IMR-90 (cell line): ENCODE measurements around the gene SLC12A8. TPM values are rescaled to one million over a fixed set of nuclear protein-coding genes. Genes with fewer than 3 reads are reported as not detected.

ENCODE experiments used
- ATAC-seq: fragments of 200-7000 bp; cut with Tn5 transposase; 2 replicates; pipeline ENCODE4 v1.9.1; 2020; ENCODE audit warnings: low read depth, mild to moderate bottlenecking, moderate library complexity
- BruUV-seq: library from RNA; stranded (reverse); fragments of 400-500 nt; replicated peaks from 2 replicates; lab custom pipeline; 2021; lab: Mats Ljungman, UMichigan
- CTCF ChIA-PET: fragments of 300-600 bp; formaldehyde crosslinking; extraction: SDS; loops from one replicate; lab custom pipeline; 2021; ENCODE audit warnings: antibody characterized with exemption; lab: Yijun Ruan, JAX
- POLR2A ChIA-PET: fragments of 300-600 bp; sonication (Branson Sonifier 250); formaldehyde crosslinking; loops from one replicate; lab custom pipeline; 2022; ENCODE audit warnings: antibody characterized with exemption; ENCODE audit not compliant: unreplicated experiment; lab: Charles Lee
- DNase-seq: peaks from one replicate; pipeline ENCODE4 v3.0.0; 2013
- H2AFZ ChIP-seq: replicated peaks from 2 replicates; pipeline ENCODE3; 2013; ENCODE audit warnings: low read length, mild to moderate bottlenecking; ENCODE audit not compliant: poor library complexity
- H2AK5ac ChIP-seq: 2 replicates; pipeline ENCODE4 v1.6.1; 2013; ENCODE audit warnings: low read depth, low read length, inconsistent platforms
- H2AK9ac ChIP-seq: replicated peaks from 2 replicates; pipeline ENCODE3; 2013; ENCODE audit warnings: mild to moderate bottlenecking, low read depth, low read length, moderate library complexity; ENCODE audit not compliant: poor library complexity
- H2BK120ac ChIP-seq: 2 replicates; pipeline ENCODE4 v1.6.1; 2013; ENCODE audit warnings: low read depth, low read length, inconsistent platforms
- H2BK15ac ChIP-seq: 3 replicates; pipeline ENCODE4 v1.6.1; 2013; ENCODE audit warnings: low read depth, low read length, inconsistent platforms
- H2BK20ac ChIP-seq: 2 replicates; pipeline ENCODE4 v1.6.1; 2013; ENCODE audit warnings: low read depth, mild to moderate bottlenecking, inconsistent platforms, low read length, moderate library complexity
- H2BK5ac ChIP-seq: 2 replicates; pipeline ENCODE4 v1.6.1; 2013; ENCODE audit warnings: mild to moderate bottlenecking, low read depth, low read length, inconsistent platforms; ENCODE audit not compliant: poor library complexity, severe bottlenecking
- H3K14ac ChIP-seq: replicated peaks from 2 replicates; pipeline ENCODE4 v1.6.1; 2013; ENCODE audit warnings: low read depth, low read length, inconsistent platforms
- H3K18ac ChIP-seq: 2 replicates; pipeline ENCODE4 v1.6.1; 2013; ENCODE audit warnings: low read depth, low read length, control low read depth
- H3K23ac ChIP-seq: 2 replicates; pipeline ENCODE4 v1.6.1; 2013; ENCODE audit warnings: low read depth, low read length, inconsistent platforms
- H3K27ac ChIP-seq: 2 replicates; pipeline ENCODE4 v1.5.1; 2013; ENCODE audit warnings: mild to moderate bottlenecking, control low read depth, low read length; ENCODE audit not compliant: insufficient read depth
- H3K27me3 ChIP-seq: 2 replicates; pipeline ENCODE4 v1.6.1; 2013; ENCODE audit warnings: low read length; ENCODE audit not compliant: control insufficient read depth, insufficient read depth
- H3K36me3 ChIP-seq: 2 replicates; pipeline ENCODE4 v1.6.1; 2013; ENCODE audit warnings: low read length, mixed read lengths; ENCODE audit not compliant: control insufficient read depth, insufficient read depth
- H3K4ac ChIP-seq: 2 replicates; pipeline ENCODE4 v1.6.1; 2013; ENCODE audit warnings: low read depth, low read length, inconsistent platforms
- H3K4me1 ChIP-seq: 2 replicates; pipeline ENCODE4 v1.6.1; 2013; ENCODE audit warnings: low read length, mixed read lengths; ENCODE audit not compliant: control insufficient read depth, insufficient read depth
- H3K4me2 ChIP-seq: 2 replicates; pipeline ENCODE4 v1.6.1; 2013; ENCODE audit warnings: low read depth, mild to moderate bottlenecking, control low read depth, low read length, moderate library complexity
- H3K4me3 ChIP-seq: 2 replicates; pipeline ENCODE4 v1.5.1; 2013; ENCODE audit warnings: low read depth, mild to moderate bottlenecking, control low read depth, low read length, moderate library complexity; ENCODE audit not compliant: insufficient read depth
- H3K56ac ChIP-seq: 2 replicates; pipeline ENCODE4 v1.6.1; 2013; ENCODE audit warnings: low read length, inconsistent platforms; ENCODE audit not compliant: insufficient read depth; ENCODE audit errors: extremely low read depth
- H3K79me1 ChIP-seq, 2 experiments: 2 replicates each; pipeline ENCODE4 v1.6.1; 2013; ENCODE audit warnings: low read length in 2 of 2, inconsistent platforms in 1 of 2, low read depth in 1 of 2
- H3K9ac ChIP-seq: 2 replicates; pipeline ENCODE4 v1.6.1; 2013; ENCODE audit warnings: low read depth, low read length, control low read depth
- H3K9me1 ChIP-seq: 2 replicates; pipeline ENCODE4 v1.6.1; 2013; ENCODE audit warnings: low read length, inconsistent platforms; ENCODE audit not compliant: insufficient read depth
- H3K9me3 ChIP-seq: 2 replicates; pipeline ENCODE4 v1.6.1; 2013; ENCODE audit warnings: low read length; ENCODE audit not compliant: control insufficient read depth, insufficient read depth
- H4K20me1 ChIP-seq: 2 replicates; pipeline ENCODE4 v1.6.1; 2013; ENCODE audit warnings: low read length, inconsistent platforms; ENCODE audit not compliant: insufficient read depth
- H4K5ac ChIP-seq: 2 replicates; pipeline ENCODE4 v1.6.1; 2013; ENCODE audit warnings: mild to moderate bottlenecking, low read depth, low read length, control low read depth
- H4K8ac ChIP-seq, 2 experiments: 2 replicates each; pipeline ENCODE4 v1.6.1; 2013; ENCODE audit warnings: low read depth in 2 of 2, low read length in 2 of 2, control low read depth in 1 of 2, inconsistent platforms in 1 of 2
- H4K91ac ChIP-seq: 2 replicates; pipeline ENCODE4 v1.6.1; 2013; ENCODE audit warnings: low read depth, low read length, inconsistent platforms; ENCODE audit not compliant: insufficient read depth
- CEBPB ChIP-seq: IDR thresholded peaks from 2 replicates; pipeline ENCODE4 v1.6.1; 2012; ENCODE audit warnings: low read depth, low read length, improper control_type of control experiment
- MAFK ChIP-seq: IDR thresholded peaks from 2 replicates; pipeline ENCODE4 v1.6.1; 2012; ENCODE audit warnings: low read depth, low read length, improper control_type of control experiment
- MXI1 ChIP-seq: IDR thresholded peaks from 2 replicates; pipeline ENCODE4 v1.6.1; 2012; ENCODE audit warnings: low read depth, mild to moderate bottlenecking, low read length, moderate library complexity, borderline replicate concordance
- NFE2L2 ChIP-seq: fragments of 150-350 bp; IDR thresholded peaks from 2 replicates; pipeline ENCODE4 v1.6.1; 2016; ENCODE audit warnings: low read depth, mild to moderate bottlenecking, low read length
- POLR2A ChIP-seq: IDR thresholded peaks from 2 replicates; pipeline ENCODE4 v1.6.1; 2012; ENCODE audit warnings: mild to moderate bottlenecking, low read depth, low read length
- RAD21 ChIP-seq: IDR thresholded peaks from 2 replicates; pipeline ENCODE4 v1.6.1; 2012; ENCODE audit warnings: low read length, improper control_type of control experiment
- WGBS, 2 experiments: methylation state at CpG; one replicate each; pipeline versions ENCODE4 v1.1.5 to v1.1.7; 2013; ENCODE audit warnings: missing lambda C conversion rate in 2 of 2; ENCODE audit not compliant: insufficient read length in 1 of 2; ENCODE audit errors: extremely low coverage in 2 of 2; 5-methylcytosine and 5-hydroxymethylcytosine counted together
- dilution Hi-C: fragments of 300-500 bp; cut with HindIII; formaldehyde crosslinking; loops from one replicate; pipeline ENCODE4 v1.14.3; 2018; ENCODE audit warnings: low sequenced_read_pairs; ENCODE audit not compliant: unreplicated experiment
- in situ Hi-C: fragments of 300-500 bp; cut with MboI; formaldehyde crosslinking; loops from 3 replicates; pipeline ENCODE4 v1.14.3; 2019; ENCODE audit warnings: low sequenced_read_pairs, inconsistent platforms, mixed read lengths
- intact Hi-C: fragments of 100-400 bp; cut with micrococcal nuclease; formaldehyde crosslinking; loops from 2 replicates; pipeline ENCODE4 v1.10.0; 2022
- polyA plus RNA-seq, 3 experiments: library from polyadenylated mRNA; depleted of rRNA; stranded (reverse); fragments of >200 nt; gene quantifications; 2 replicates each; pipeline ENCODE4 v1.2.3, GENCODE V29; 2012; ENCODE audit warnings: low replicate concordance in 1 of 3
- total RNA-seq: library from RNA; depleted of rRNA; stranded (reverse); fragments of >200 nt; gene quantifications from 2 replicates; pipeline ENCODE4 v1.2.3, GENCODE V29; 2012

Gene SLC12A8
- total and polyA plus RNA-seq, 2 of the 4 experiments (the other 2 are of a cell fraction): 2.2 to 4.3 TPM

DNA sequence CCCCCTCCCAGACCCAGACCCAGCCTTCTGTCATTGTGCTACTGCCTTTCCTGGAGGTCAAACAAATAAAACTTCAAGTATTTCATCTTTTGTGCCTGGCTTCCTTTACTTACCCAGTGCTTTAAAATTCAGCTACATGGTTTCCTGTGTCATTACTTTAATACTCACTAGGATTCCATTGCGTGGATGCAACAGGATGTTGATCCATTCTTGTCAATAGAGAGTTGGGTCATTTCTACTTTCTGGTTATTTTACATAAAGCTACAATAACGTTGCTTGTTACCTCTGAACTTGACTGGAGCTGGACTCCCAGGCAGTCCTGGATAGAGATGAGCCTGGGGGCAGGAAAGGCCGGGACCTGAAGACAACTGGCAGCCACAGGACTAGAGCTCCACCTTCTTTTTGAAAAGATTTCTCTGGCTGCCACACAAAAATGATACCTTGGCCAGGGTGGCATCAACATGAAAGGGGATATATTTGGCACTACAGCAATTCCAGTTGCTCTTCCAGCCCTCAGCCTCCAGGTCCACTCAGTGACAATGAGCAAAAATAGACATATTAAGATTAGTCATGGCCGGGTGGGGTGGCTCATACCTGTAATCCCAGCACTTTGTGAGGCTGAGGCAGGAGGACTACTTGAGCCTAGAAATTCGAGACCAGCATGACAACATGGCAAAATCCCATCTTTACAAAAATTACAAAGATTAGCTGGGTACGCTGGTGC, 133.4 kb downstream of the SLC12A8 start:
- no CpG with 5 or more reads among the region's 6 CpGs for whole genome bisulfite sequencing, 2 experiments
- no TSS peak for BruUV-seq

More for the DNA sequence above, 133.4 kb downstream of the SLC12A8 start:
- ChIA-PET POLR2A (interaction anchor here (0.6 to 1.0 kb wide), 3 partner anchors 13 to 22 kb away, joined by 3 to 4 read pairs (median 3); no protein-coding TSS in a partner anchor), CTCF (interaction anchor here (1.4 kb wide), 1 partner anchor 28 kb away, joined by 3 read pairs; no protein-coding TSS in a partner anchor)
- Histone ChIP-seq H3K9me3 (0 out of 2 replicates have a peak, but pooled peaks cover 3% of the 10 kb centered on the region), H3K9me1 (0 out of 2 replicates have a peak, but pooled peaks cover 8% of the 10 kb centered on the region), H3K14ac (peak overlapping the region; percentile 48; the same call in 1 of the 2 replicates), H2AK9ac (no peak overlapping the region), H2BK120ac (peak overlapping the region; percentile 84), H4K20me1 (no peaks in the 10 kb centered on the region), H3K56ac (no peak overlapping the region), H2BK20ac (peak overlapping the region; percentile 79), H3K23ac (no peak overlapping the region), H2AFZ (no peak overlapping the region), H3K4ac (peak overlapping the region; percentile 73; the same call in 1 of the 2 replicates), H2BK5ac (peak overlapping the region; percentile 76), H2AK5ac (peak overlapping the region; percentile 79), H4K5ac (peak overlapping the region; percentile 70; the same call in 1 of the 2 replicates), H3K36me3 (no peaks in the 10 kb centered on the region), H3K27me3 (no peaks in the 10 kb centered on the region), H3K79me1 (no peaks in the 10 kb centered on the region), H3K4me3 (no peak overlapping the region), H4K8ac (peak overlapping the region in 1 of 2 experiments; percentile 82; a peak in 2 of 4 replicates), H3K4me2 (no peak overlapping the region), H3K9ac (no peak overlapping the region), H3K4me1 (peaks cover 19% of the 10 kb centered on the region), H2BK15ac (peak overlapping the region; percentile 78; the same call in 1 of the 3 replicates), H3K27ac (no peak overlapping the region), H4K91ac (peak overlapping the region; percentile 38; the same call in 1 of the 2 replicates), H3K18ac (peak overlapping the region; percentile 63)
- in situ Hi-C loops (no loop called here), intact Hi-C loops (no loop called here), dilution Hi-C loops (no loop called here)
- DNase-seq (peak; percentile 48), ATAC-seq (no peak)
- TF ChIP-seq NFE2L2: no peak
- no peak for TF ChIP-seq RAD21
- no peak for TF ChIP-seq MXI1
- TF ChIP-seq CEBPB: peak; percentile 34; the same call in 1 of the 2 replicates
- TF ChIP-seq MAFK: no peak
- no peak for TF ChIP-seq POLR2A
